ENCODE data around the gene KRTAP5-1.

KRTAP5-1 gene

GRCh38 chr11:1540074-1540473 is 45.0 kb downstream of the KRTAP5-1 start:
- DNase-seq = no peak

- DNase-seq = no peak
Observed at GRCh38 chr11:1538153-1538552, 46.9 kb downstream of the KRTAP5-1 start.

- DNase-seq = no peak
Observed at GRCh38 chr11:1536065-1536843, 48.8 kb downstream of the KRTAP5-1 start.

- DNase-seq = no peak
Observed at GRCh38 chr11:1534682-1535081, 50.4 kb downstream of the KRTAP5-1 start.

All from NCI-H1930 (cell line).